GM18499 (cell line): Measurements from ENCODE around the gene CLEC4F.

ENCODE experiments used
- ATAC-seq: cut with Tn5 transposase; IDR thresholded peaks from one replicate; pipeline ENCODE4 v1.9.1; 2021; ENCODE audit warnings: moderate number of reproducible peaks; ENCODE audit not compliant: insufficient read depth, unreplicated experiment

The CLEC4F gene

DNA sequence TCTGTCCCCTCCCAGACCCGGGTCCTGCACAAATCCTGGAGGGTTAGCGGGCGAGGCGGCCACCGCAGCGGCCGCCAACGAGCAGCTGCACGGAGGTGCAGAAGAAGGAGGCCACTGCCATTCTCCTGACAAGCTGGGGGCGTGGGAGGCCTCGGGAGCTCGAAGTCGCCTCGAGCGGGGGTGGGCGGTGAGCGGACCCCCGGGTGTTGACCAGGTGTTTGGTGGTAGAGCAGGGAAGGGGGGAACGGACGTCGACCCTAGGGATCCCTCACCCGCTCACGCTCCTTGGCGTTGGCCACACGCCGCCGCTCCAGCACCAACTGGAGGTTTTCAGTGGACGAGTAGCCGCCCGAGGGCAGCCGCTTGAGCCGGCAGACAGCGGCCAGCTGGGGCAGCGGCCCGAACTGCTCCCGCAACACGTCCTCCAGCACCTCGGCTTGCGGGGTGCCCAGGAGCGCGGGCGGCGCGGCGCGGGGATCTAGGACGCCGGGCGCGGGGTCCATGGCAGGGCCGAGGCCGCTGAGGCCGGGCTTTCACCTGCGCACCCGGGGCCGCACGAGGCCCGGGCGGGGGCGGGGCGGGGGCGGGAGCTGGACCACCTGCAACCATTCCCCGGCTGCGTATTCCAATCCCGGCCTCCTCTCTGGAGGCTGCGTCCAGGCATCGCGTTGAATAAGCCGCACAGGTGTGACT, 30.1 kb downstream of the CLEC4F start, which contains the start of gene FIGLA:
TSS of gene FIGLA (minus strand) at position 508 of the 693 bp plus-strand sequence. CDS start at position 503, 5 bp downstream.
- ATAC-seq = no peak

DNA sequence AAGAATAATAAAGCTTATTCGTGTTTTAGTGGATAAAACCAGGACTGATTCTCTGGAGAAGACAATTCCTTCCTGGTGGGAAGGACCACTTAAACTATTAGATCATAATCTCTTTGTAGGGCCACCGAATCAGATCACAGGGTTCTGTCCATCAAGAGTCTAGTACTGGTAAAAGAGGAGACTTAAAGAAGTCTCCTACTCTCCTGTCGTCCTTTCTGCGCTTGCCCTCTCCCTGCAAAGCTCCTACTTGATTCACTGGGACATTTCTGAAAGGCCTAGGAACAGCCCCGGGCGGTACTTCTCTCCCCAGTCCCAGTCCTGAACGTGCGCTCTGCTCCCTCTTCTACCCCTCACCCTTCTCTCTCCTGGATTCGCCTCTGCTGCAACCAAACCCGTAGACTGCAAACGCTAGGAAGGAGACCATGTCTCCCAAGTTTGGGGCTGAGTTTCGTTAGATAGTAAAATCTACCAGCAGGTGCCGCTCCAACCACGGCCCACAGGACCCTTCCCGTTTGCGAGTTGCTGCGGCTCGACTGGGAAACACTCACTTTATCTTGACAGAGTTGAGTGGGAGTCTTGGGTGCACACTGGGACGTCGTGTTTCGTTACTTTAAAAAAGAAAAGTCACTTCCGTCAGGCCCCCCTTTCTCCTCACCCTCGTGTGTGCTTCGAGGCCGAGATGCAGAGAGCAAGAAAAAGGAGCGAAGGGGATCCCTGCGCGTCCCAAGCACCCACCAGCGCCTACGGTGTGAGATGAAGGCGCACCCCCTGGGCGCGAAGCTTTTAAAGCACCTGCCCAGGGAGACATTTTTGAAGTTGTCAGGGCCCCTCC, 30.9 kb downstream of the CLEC4F start:
- no peak for ATAC-seq

DNA sequence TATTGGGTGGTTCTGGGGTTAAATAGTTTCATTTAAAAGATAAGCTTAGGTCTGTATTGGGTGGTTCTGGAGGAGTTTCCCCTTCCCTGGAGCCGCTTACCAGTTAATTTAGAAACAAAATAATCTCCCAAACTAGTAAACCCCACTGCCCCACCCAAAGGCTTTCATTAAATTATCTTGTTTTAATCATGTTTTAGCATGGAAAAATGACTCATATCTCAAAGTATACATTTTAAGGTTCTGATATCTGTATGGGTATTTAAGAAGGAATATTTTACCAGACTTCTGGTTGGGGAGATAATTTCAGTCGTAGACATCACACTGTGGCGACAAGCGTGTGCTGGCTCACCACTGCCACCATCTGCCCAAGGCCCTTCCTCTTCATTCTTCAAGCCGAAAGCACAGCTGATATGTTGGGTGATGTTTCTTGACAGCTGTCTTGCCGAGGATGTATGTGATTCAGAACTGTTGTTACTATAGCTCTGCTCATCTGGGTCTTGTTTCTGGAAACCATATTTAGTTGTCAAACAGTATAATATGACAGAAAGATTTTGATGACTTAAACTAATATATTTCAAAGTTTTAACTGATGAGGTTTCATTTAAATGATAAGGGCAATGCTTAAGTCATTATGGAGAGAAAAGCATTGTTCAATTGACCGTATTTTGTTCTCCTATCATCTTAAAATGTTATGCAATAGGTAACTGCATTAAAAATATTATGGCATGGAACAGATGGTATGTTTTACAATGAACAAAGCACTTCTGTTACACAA, 35.1 kb downstream of the CLEC4F start:
- no peak for ATAC-seq

DNA sequence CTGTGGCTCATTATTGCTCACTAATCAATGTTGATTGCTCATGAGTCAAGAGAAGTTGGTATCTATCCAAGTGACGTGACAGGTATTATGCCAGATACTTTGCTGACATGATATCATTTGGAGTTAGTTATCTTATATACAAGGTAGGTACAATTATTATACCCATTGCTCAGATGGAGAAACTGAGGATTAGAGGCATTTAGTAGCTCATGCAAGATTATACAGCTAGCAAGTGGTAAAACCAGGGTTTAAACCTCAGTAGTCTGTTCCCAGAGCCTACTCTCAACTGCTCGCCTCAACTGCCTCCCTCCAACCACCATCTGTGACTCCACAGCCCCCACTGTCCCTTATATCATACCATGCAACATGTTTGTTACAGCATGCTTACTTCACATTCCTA, 36.1 kb downstream of the CLEC4F start:
- no peak for ATAC-seq

GRCh38 chr2:70779911-70780545, 40.4 kb downstream of the CLEC4F start:
- ATAC-seq = no peak

- ATAC-seq = no peak
These were observed 40.9 kb downstream of the CLEC4F start for GRCh38 chr2:70779491-70779890.

GRCh38 chr2:70778676-70779075, 41.7 kb downstream of the CLEC4F start:
- ATAC-seq = no peak

DNA sequence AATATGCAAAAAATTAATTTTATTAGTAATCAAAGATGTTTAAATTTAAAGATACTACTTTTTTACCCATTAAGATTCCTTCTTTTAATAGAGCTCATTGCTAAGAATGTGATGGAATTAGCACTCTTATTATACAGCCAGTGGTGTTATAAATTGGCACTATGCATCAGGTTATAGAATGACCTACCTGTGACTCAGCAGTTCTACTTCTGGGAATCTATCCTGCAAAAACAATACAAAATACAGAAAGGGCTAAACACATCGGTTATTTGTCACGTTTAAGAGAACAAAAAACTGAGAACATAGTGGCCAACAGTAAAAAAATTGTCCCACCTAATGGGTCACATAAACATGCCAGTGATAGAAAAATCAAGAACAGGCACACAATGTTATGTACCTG, 42.9 kb downstream of the CLEC4F start:
- no peak for ATAC-seq

DNA sequence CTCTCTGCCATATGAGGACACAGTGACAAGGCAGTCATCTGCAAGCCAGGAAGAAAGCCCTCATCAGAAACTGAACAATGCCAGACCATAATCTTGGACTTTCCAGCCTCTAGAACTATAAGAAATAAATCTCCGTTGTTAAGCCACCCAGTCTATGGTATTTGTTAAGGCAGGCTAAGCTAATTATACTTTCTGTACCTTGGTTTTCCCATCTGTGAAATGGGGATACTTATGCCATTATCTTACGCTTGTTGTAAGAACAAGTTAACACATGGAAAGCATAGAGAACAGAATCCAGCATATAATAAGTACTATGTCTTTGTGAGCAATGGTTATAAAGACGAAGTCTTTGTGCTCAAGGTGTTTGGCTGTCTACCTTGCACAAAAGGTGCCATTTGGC, 44.1 kb downstream of the CLEC4F start:
- no peak for ATAC-seq

GRCh38 chr2:70775141-70775540, 45.3 kb downstream of the CLEC4F start:
- no peak for ATAC-seq

DNA sequence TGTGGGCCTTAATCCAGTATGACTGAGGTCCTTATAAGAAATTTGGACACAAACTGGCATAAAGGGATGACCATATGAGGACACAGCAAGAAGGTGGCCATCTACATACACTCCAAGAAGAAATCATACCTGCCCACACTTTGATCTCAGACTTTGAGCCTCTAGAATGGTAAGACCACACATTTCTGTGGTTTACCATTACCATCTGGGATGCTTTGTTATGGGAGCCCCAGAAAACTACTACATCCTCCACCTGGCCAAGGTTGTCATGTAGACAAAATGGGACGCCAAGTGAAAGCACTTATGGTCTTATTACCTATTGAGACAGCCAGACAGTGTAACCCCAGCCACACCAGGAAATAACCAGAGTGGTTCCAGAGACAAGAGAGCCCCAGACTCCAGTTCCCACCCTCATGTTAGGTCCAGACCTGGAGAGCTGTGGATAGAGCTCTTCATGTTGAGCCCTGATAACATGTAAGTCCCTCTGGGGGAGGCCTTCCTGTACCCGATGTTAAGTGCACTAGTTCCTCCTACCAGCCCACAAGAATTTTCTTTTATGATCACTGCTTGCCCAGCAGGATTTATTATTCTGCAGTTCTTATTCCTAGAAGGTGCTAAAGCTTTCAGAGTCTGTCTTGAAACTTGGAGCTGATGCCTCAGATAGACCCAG, 47.8 kb downstream of the CLEC4F start:
- ATAC-seq = no peak

- no peak for ATAC-seq
These were observed 49.0 kb downstream of the CLEC4F start for GRCh38 chr2:70771446-70771845.

DNA sequence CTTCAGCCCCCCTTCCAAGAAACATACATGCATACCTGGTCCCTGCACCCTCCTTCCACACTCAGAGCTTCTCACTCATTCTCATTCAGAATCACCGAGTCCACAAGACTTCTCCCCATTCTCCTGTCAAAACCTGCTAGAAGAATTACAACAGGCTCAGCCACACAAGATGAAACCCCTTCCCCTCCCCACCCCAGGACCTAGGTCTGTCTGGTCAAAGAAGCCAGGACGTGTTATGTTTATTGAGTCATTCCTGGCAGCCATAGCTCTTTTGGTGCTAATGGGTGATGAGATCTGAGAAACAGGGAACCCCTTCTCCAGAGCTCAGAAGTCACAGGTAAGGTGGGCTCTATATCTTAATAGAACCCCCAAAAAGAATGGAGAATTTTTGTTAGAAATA, 50.9 kb downstream of the CLEC4F start:
- no peak for ATAC-seq

GRCh38 chr2:70768590-70769085, 51.8 kb downstream of the CLEC4F start:
- no peak for ATAC-seq

GRCh38 chr2:70767699-70768589, 52.5 kb downstream of the CLEC4F start, which contains the start of gene ADD2:
Gene ADD2 (minus strand): TSS chr2:70768200. CDS start chr2:70706408, 61,792 bp downstream.
- no peak for ATAC-seq

DNA sequence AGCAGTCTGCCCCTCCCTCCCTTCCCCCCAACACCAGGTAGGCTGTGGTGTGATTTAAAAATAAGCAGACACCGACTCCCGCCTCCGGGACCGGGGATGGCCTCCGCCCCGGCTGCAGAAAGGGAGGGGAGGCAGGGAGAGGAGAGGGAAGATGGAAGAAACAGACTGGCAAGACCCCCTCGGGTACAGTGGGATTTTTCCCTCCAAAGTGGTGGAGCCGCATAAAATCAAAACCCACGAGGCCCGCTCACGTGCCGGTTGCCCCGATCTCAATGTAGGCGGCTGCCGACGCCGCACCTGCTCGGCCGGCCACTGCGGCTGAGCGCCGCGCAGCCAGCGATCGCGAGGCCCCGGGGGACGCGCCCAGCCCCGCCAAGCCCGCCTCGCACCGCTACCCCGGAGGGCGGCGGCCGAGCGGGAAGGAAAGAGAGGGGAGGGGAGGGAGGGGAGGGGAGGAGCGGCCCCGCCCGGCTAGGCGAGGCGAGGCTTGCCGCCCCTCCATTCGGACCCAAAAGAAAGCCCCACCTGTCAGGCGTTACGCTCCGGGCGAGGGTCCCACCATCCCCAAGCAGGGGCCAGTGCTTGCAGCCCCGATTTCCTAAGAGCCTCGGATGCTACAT, 53.2 kb downstream of the CLEC4F start:
- ATAC-seq = no peak

DNA sequence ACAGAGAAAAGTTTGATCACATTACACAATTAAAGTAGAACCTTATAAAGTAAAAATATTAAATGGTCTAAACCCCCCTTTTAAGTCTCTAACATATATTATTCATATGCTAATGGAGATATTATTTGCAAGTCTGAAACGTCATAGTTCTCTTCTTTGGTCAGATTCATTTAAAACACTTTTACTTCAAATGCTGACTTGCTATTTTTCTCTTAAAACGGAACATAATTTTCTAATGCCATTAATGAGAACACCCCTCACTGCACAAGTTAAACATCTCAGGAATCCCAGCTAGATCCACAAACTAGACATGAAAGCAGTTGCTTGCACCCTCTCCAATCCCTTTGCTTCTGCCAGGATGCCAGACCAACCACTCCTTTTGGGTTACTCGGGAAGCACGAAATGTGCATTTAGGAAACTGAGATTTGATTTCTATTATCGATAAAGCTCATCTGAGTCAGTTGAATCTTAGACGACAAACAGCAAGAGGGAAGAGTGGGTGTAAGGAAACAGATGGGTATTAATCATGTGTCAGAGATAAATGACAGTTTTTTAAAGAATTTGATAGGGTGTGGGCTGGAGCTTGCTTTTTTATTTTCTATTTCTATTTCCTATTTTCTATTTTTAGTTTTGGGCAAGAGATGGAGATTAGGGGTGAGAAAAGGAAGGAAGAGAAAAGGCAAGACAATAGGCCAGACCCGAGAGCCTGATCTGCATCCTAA, 53.9 kb downstream of the CLEC4F start:
- no peak for ATAC-seq

GRCh38 chr2:70765507-70765906, 54.9 kb downstream of the CLEC4F start:
- no peak for ATAC-seq
